H9 (cell line): ENCODE measurements around the gene TNIP1. TPM values are rescaled to one million over a fixed set of nuclear protein-coding genes. Genes with fewer than 3 reads are reported as not detected.

Experiments used
- DNase-seq: peaks from one replicate; pipeline ENCODE4 v3.0.0-alpha.2; 2017
- H2AFZ ChIP-seq: one replicate; pipeline ENCODE4 v1.6.1; 2013; ENCODE audit warnings: mild to moderate bottlenecking, low read length, control low read depth, moderate library complexity
- H2AK5ac ChIP-seq: 2 replicates; pipeline ENCODE4 v1.6.1; 2013; ENCODE audit warnings: low read length, control low read depth, mixed read lengths; ENCODE audit not compliant: insufficient read length
- H2BK120ac ChIP-seq: one replicate; pipeline ENCODE4 v1.6.1; 2013; ENCODE audit warnings: low read depth, mild to moderate bottlenecking, low read length, control low read depth, inconsistent platforms; ENCODE audit not compliant: poor library complexity, severe bottlenecking
- H2BK12ac ChIP-seq: 2 replicates; pipeline ENCODE4 v1.6.1; 2013; ENCODE audit warnings: low read length, control low read depth, mixed read lengths, low read depth; ENCODE audit not compliant: insufficient read length
- H2BK15ac ChIP-seq: 2 replicates; pipeline ENCODE4 v1.6.1; 2013; ENCODE audit warnings: low read depth, low read length, control low read depth
- H2BK20ac ChIP-seq: one replicate; pipeline ENCODE4 v1.6.1; 2013; ENCODE audit warnings: low read depth, mild to moderate bottlenecking, low read length, control low read depth, inconsistent platforms; ENCODE audit not compliant: poor library complexity, severe bottlenecking
- H2BK5ac ChIP-seq: 2 replicates; pipeline ENCODE4 v1.6.1; 2013; ENCODE audit warnings: low read length, control low read depth, mixed read lengths; ENCODE audit not compliant: insufficient read length
- H3K14ac ChIP-seq: 2 replicates; pipeline ENCODE4 v1.6.1; 2013; ENCODE audit warnings: low read length, control low read depth; ENCODE audit not compliant: insufficient read depth
- H3K18ac ChIP-seq: 2 replicates; pipeline ENCODE4 v1.6.1; 2013; ENCODE audit warnings: low read depth, mild to moderate bottlenecking, mixed read lengths, low read length, control low read depth; ENCODE audit not compliant: insufficient read length
- H3K23ac ChIP-seq: 2 replicates; pipeline ENCODE4 v1.6.1; 2013; ENCODE audit warnings: low read length, control low read depth, mixed read lengths, low read depth; ENCODE audit not compliant: insufficient read length
- H3K23me2 ChIP-seq: 2 replicates; pipeline ENCODE4 v1.6.1; 2013; ENCODE audit warnings: low read depth, mild to moderate bottlenecking, mixed read lengths, low read length, control low read depth; ENCODE audit not compliant: insufficient read length, poor library complexity, severe bottlenecking
- H3K27ac ChIP-seq: 2 replicates; pipeline ENCODE4 v1.5.1; 2013; ENCODE audit warnings: low read length, control low read depth, mixed read lengths, low read depth; ENCODE audit not compliant: insufficient read length
- H3K27me3 ChIP-seq: 2 replicates; pipeline ENCODE4 v1.6.1; 2013; ENCODE audit warnings: low read length, control low read depth, inconsistent platforms; ENCODE audit not compliant: insufficient read depth
- H3K4ac ChIP-seq: 2 replicates; pipeline ENCODE4 v1.6.1; 2013; ENCODE audit warnings: low read depth, mild to moderate bottlenecking, control low read depth, inconsistent platforms, low read length, moderate library complexity
- H3K4me1 ChIP-seq: 2 replicates; pipeline ENCODE4 v1.6.1; 2013; ENCODE audit warnings: low read length, control low read depth, inconsistent platforms; ENCODE audit not compliant: insufficient read depth
- H3K4me2 ChIP-seq: 2 replicates; pipeline ENCODE4 v1.6.1; 2013; ENCODE audit warnings: low read length, control low read depth, mixed read lengths; ENCODE audit not compliant: insufficient read length, insufficient read depth
- H3K56ac ChIP-seq: 2 replicates; pipeline ENCODE4 v1.6.1; 2013; ENCODE audit warnings: low read depth, mild to moderate bottlenecking, mixed read lengths, low read length, control low read depth; ENCODE audit not compliant: insufficient read length
- H3K79me1 ChIP-seq: 2 replicates; pipeline ENCODE4 v1.6.1; 2013; ENCODE audit warnings: low read depth, mild to moderate bottlenecking, moderate library complexity, low read length, control low read depth, inconsistent platforms; ENCODE audit not compliant: insufficient read depth, poor library complexity, severe bottlenecking
- H3K79me2 ChIP-seq: 2 replicates; pipeline ENCODE4 v1.6.1; 2013; ENCODE audit warnings: low read length, control low read depth, inconsistent platforms; ENCODE audit not compliant: insufficient read depth
- H3K9ac ChIP-seq: 2 replicates; pipeline ENCODE4 v1.6.1; 2013; ENCODE audit warnings: low read length, control low read depth, mixed read lengths; ENCODE audit not compliant: insufficient read length; ENCODE audit errors: extremely low read depth
- H3K9me3 ChIP-seq: one replicate; pipeline ENCODE4 v1.6.1; 2013; ENCODE audit warnings: low read depth, low read length, inconsistent platforms; ENCODE audit not compliant: control insufficient read depth
- H3T11ph ChIP-seq: one replicate; pipeline ENCODE4 v1.6.1; 2013; ENCODE audit warnings: mild to moderate bottlenecking, low read length, control low read depth, inconsistent platforms
- H4K20me1 ChIP-seq: one replicate; pipeline ENCODE4 v1.6.1; 2013; ENCODE audit not compliant: control insufficient read depth, insufficient read length, insufficient read depth
- H4K5ac ChIP-seq: 2 replicates; pipeline ENCODE4 v1.6.1; 2013; ENCODE audit warnings: low read depth, mild to moderate bottlenecking, mixed read lengths, low read length, control low read depth; ENCODE audit not compliant: insufficient read length
- H4K8ac ChIP-seq: replicated peaks from 2 replicates; pipeline ENCODE4 v1.6.1; 2013; ENCODE audit warnings: low read length, control low read depth, mixed read lengths, low read depth; ENCODE audit not compliant: insufficient read length
- H4K91ac ChIP-seq: 2 replicates; pipeline ENCODE4 v1.6.1; 2013; ENCODE audit warnings: low read depth, mild to moderate bottlenecking, moderate library complexity, mixed read lengths, low read length, control low read depth; ENCODE audit not compliant: insufficient read length
- H3K27ac Mint-ChIP-seq, 3 experiments: 2 replicates in 2 of 3; 3 replicates in 1 of 3; pipeline ENCODE4 v1.8.0; 2020 to 2021; ENCODE audit warnings: mixed read lengths in 3 of 3, mild to moderate bottlenecking in 1 of 3, moderate library complexity in 1 of 3
- H3K27me3 Mint-ChIP-seq: 2 replicates; pipeline ENCODE4 v1.8.0; 2021; ENCODE audit warnings: low read depth, mild to moderate bottlenecking, moderate library complexity, mixed read lengths
- H3K36me3 Mint-ChIP-seq, 3 experiments: 2 replicates in 2 of 3; 3 replicates in 1 of 3; pipeline ENCODE4 v1.8.0; 2020 to 2021; ENCODE audit warnings: low read depth in 3 of 3, mixed read lengths in 3 of 3; ENCODE audit not compliant: insufficient read depth in 1 of 3
- H3K4me1 Mint-ChIP-seq, 2 experiments: 2 replicates each; pipeline ENCODE4 v1.8.0; 2020; ENCODE audit warnings: mixed read lengths in 2 of 2
- H3K4me3 Mint-ChIP-seq, 2 experiments: 2 replicates in 1 of 2; 3 replicates in 1 of 2; pipeline ENCODE4 v1.8.0; 2020 to 2021; ENCODE audit warnings: mild to moderate bottlenecking in 2 of 2, mixed read lengths in 2 of 2, moderate library complexity in 1 of 2
- H3K9me3 Mint-ChIP-seq, 2 experiments: 2 replicates in 1 of 2; 3 replicates in 1 of 2; pipeline ENCODE4 v1.8.0; 2020; ENCODE audit warnings: mild to moderate bottlenecking in 2 of 2, mixed read lengths in 2 of 2, moderate library complexity in 1 of 2
- WGBS: extraction: QIAGEN DNeasy Blood & Tissue Kit; methylation state at CpG from one replicate; pipeline ENCODE4 v1.1.7; 2013; ENCODE audit warnings: missing lambda C conversion rate, low lambda C conversion rate, mixed read lengths; ENCODE audit not compliant: insufficient read length; ENCODE audit errors: extremely low coverage; 5-methylcytosine and 5-hydroxymethylcytosine counted together
- total RNA-seq: library from RNA; stranded (reverse); gene quantifications from 2 replicates; pipeline ENCODE4 v1.2.1, GENCODE V29; 2021
- TF ChIP-seq, protein P1 (sequence below): fragments of 200-600 bp; sonication (generic); conservative IDR thresholded peaks from 3 replicates; pipeline ENCODE4 v1.8.0; 2021; ENCODE audit warnings: antibody characterized with exemption, mild to moderate bottlenecking

TNIP1 gene
- total RNA-seq, 1 experiment from 2014 or later, result 40.8 TPM

- no peaks in the 10 kb centered on the region for H3K9me3 ChIP-seq
- no peak overlapping the region for H3K56ac ChIP-seq
- no peaks in the 10 kb centered on the region for H3K27me3 ChIP-seq
- H2BK15ac ChIP-seq, result no peak overlapping the region
- H4K8ac ChIP-seq, result no peak overlapping the region
- H4K91ac ChIP-seq, result no peak overlapping the region
- no peak overlapping the region for H2AFZ ChIP-seq
- H3K4me1 Mint-ChIP-seq, result no peaks in the 10 kb centered on the region
- H3K9me3 Mint-ChIP-seq, result no peaks in the 10 kb centered on the region; a peak in 1 of 5 replicates
- H4K20me1 ChIP-seq, result no peaks in the 10 kb centered on the region
- H3K9ac ChIP-seq, result no peak overlapping the region
- no peak overlapping the region for H3T11ph ChIP-seq
- no peak overlapping the region for H3K27ac ChIP-seq
- no peak overlapping the region for H3K4me3 Mint-ChIP-seq
- no peak overlapping the region for H3K18ac ChIP-seq
- no peak overlapping the region for H2BK20ac ChIP-seq
- H2BK5ac ChIP-seq, result no peak overlapping the region
- H3K27me3 Mint-ChIP-seq, result no peaks in the 10 kb centered on the region
- TF ChIP-seq, protein P1, sequence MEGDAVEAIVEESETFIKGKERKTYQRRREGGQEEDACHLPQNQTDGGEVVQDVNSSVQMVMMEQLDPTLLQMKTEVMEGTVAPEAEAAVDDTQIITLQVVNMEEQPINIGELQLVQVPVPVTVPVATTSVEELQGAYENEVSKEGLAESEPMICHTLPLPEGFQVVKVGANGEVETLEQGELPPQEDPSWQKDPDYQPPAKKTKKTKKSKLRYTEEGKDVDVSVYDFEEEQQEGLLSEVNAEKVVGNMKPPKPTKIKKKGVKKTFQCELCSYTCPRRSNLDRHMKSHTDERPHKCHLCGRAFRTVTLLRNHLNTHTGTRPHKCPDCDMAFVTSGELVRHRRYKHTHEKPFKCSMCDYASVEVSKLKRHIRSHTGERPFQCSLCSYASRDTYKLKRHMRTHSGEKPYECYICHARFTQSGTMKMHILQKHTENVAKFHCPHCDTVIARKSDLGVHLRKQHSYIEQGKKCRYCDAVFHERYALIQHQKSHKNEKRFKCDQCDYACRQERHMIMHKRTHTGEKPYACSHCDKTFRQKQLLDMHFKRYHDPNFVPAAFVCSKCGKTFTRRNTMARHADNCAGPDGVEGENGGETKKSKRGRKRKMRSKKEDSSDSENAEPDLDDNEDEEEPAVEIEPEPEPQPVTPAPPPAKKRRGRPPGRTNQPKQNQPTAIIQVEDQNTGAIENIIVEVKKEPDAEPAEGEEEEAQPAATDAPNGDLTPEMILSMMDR, result no peak
- no CpG with 5 or more reads among the region's 19 CpGs for WGBS
- peaks cover 2 to 42% (median 33%) of the 10 kb centered on the region in 3 experiments; a peak in 5 of 7 replicates for H3K36me3 Mint-ChIP-seq
- no peaks in the 10 kb centered on the region; the same call in 1 of the 2 replicates for H3K4me1 ChIP-seq
- no peak overlapping the region for H2BK120ac ChIP-seq
- no peaks in the 10 kb centered on the region for H3K79me2 ChIP-seq
- no peak overlapping the region for H3K4me2 ChIP-seq
- H3K23ac ChIP-seq, result no peak overlapping the region
- no peak for DNase-seq
- no peak overlapping the region for H3K4ac ChIP-seq
- H3K14ac ChIP-seq, result no peak overlapping the region
- H4K5ac ChIP-seq, result no peak overlapping the region
- H3K79me1 ChIP-seq, result no peaks in the 10 kb centered on the region
- H3K23me2 ChIP-seq, result no peaks in the 10 kb centered on the region
- H2AK5ac ChIP-seq, result no peak overlapping the region
- no peak overlapping the region for H3K27ac Mint-ChIP-seq
- no peak overlapping the region for H2BK12ac ChIP-seq
These were observed 46.1 kb downstream of the TNIP1 start for GRCh38 chr5:151034422-151035379.
